NCI-H524 (cell line): ENCODE results near the gene RPL36AL.
"Not testable (repeated sequence)": the region's sequence is repeated elsewhere in the genome, so short reads cannot be mapped to it uniquely, and the experiment has no call there.

ENCODE experiments used
- DNase-seq, 2 experiments: peaks; one replicate each; lab custom pipeline; 2025; lab: John Stamatoyannopoulos, UW

Gene RPL36AL

DNA sequence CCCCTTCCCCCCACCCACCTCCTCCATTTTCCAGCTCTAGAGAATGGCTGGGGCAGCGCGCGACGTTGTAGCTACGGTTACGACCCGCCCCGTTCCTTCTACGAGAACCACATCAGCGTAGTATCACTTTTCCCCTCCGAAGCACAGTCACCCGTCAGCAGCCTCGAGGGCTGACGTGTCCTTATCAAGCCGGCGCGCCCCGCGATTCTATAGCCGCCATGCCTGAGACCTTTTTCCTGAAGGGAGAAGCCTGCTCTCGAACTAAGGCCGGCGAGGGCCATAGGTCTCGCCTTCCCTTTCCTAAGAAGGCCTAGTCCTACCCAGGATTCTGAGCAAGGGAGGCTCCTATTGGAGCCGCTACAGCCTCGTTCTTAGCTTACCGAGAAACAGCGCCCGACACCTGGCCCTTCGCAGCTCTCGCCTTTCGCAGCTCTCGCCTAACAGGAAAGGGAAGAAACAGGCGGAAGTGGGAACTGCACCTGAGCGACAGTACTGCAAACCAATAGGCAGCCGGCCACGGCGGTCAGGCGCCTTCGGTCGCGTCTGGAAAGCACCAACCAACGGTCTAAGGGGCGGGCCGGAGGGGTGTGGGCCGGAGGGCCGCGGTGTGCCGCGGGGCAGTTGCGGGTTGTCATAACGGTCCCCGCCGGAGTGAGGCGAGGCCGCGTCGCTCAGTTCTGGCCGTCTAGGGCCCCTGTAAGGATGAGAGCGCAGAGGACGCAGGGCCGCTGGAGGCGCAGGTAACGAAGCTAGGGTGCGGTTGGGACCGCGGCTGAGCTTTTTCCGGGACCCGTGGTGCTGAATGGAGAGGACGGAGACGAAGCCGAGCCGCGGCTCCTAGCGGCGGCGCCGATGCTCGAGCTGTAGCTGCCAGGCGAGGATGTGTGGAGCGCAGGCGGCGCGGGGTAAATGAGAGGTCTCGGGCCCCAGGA, at the start of gene RPL36AL, which contains the start of gene MGAT2:
TSS of gene RPL36AL (minus strand) at position 445 of the 932 bp plus-strand sequence. CDS start 1,522 bp downstream, outside the sequence.
TSS of gene MGAT2 (plus strand) at position 618 of the 932 bp plus-strand sequence. CDS start 470 bp downstream, outside the sequence.
- DNase-seq: peak; percentile 99 to 100

DNA sequence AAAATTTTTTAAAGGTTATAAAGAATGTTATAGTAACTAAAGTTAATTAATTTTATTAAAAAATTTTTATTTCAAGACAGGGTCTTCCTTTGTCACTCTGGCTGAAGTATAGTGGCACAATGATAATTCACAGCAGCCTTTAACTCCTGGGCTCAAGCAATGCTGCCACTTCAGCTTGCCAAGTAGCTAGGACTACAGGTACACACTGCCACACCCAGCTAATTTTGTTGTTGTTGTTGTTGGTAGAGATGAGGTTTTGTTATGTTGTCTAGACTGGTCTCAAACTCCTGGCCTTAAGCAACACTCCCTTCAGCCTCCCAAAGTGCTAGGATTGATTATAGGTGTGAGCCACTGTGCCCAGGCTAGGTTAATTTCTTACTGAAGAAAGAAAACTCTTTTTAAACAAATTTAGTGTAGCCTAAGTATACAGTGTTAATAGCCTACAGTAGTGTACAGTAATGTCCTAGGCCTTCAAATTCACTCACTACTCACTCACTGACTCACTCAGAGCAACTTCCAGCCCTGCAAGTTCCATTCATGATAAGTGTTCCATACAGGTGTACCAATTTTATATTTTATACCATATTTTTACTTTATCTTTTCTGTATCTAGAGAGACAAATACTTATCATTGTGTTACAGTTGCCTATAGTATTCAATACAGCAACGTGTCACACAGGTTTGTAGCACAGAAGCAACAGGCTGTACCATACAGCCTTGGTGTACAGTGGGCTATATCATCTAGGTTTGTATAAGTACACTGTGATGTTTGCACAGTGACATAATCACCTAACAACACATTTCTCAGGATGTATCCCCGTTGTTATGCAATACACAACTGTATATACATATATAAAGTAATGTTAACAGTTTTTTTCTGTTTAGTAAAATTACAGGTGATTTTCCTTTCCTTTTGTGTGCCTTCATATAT, 39.4 kb upstream of the RPL36AL start:
- no peak for DNase-seq

DNA sequence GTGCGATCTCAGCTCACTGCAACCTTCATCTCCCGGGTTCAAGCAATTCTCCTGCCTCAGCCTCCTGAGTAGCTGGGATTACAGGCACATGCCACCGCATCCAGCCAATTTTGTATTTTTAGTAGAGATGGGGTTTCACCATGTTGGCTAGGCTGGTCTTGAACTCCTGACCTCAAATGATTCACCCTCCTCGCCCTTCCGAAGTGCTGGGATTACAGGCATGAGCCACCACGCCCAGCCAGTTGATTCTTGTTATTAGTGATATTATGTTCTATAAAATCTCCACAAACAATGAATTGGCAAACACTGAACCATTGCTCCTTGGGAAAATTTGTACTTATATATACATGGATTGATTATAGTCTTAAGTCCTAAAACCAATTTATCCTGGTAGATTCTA, 37.1 kb upstream of the RPL36AL start:
- DNase-seq: not testable (repeated sequence)

DNA sequence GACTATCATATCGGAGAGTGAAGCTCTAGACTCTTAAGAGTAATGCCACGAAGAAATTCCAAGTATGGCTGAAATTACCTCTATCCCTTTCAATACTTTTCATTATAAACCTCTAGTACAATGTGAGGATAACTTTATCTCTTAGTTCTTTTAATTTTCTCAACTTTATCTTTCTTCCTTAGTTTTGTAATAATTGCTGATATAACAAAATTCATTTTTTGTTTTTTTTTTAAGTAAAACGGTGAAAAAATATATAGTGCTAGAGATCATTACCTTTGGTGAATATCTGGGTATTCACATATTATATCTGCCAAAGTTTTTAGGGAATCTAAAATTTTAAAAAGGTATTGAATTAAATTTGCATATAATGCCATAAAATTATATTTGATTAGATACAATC, 34.1 kb upstream of the RPL36AL start:
- no peak for DNase-seq

DNA sequence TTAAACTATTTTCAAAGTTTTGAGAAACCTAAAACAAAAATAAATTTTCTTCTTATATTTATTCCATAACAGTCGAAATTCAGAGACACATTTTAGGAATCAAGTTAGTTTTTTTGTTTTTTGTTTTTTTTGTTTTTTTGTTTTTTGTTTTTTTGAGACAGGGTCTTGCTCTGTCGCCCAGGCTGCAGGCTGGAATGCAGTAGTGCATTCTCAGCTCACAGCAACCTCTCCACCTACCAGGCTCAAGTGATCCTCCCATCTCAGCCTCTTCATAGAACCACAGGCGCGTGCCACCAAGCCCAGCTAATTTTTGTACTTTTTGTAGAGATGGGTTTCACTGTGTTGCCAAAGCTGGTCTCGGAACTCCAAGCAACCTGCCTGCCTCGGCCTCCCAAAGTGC, 33.1 kb upstream of the RPL36AL start:
- DNase-seq: no peak

DNA sequence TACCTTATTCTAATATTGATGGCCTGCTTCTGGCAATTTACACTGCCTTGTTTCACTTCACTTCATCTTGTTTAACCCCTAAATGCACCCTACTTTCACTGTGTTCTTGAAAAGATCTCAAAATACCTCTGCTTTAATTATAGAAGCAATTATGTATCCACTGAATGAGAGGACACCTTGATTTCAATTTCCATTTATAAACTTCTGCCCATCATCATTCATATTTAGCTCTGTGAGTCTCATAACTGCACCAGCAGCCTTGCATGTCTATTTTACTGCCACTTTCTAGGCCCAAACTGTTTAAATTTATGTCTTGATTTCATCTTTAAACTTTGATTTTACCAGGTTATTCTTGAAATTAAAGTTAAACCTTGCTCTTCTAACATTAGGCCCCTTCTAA, 21.7 kb upstream of the RPL36AL start:
- no peak for DNase-seq

DNA sequence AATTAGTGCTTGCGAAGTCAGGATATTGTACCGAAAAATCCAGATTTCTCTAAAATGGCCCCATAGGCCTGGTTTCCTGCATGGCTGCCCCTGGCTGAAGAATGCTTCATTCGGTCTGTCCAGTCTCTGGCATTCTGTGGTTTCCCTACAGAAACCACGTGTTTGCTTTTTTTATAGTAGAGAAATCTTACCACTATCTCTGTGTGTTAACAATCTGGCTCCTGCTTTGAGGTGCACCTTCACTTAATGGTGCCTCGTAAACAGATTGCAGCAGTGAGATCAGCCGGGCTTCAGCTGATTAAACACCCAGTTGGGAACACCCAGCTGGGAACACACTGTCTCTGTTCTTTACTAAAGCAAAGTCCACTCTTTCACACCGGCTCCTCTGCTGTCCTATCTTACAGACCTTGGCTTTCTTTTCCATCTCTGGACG, 21.3 kb upstream of the RPL36AL start:
- peak in 1 of 2 experiments; percentile 36 for DNase-seq

DNA sequence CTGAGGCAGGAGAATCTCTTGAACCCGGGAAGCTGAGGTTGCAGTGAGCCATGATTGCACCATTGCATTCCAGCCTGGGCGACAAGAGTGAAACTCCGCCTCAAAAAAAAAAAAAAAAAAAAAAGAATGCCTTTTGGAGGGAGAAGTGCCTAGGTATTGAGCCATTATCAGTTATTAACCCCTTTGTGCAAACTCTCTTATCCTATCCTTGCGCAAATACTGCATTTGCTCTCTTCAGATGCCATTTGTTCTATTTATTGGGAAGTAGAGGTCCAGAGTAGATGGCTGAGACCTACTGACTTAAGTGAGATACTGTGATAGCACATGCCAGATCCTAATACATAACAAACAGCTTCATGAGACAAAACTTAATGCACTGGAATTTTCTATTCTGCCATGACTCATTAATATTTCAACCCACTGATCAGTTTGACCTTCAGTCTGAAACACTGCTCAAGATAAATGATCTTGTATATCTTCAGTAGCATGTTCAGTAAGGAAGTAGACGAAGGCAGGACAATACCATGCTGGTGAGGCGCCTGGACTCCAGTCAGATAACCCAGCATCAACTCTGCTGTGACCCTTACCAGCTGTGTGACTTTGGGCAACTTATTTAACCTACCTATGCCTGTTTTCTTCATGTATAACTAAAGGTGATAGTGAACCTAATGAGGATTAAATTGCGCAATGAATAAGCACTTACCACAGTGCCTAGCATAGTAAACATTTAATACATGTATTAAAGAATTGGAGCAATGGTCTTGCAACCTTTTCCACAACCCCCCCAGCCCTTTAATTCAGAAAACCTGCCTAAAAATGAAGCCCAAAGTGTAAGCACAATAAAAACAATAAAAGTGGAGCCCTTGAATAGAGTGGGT, 20.4 kb upstream of the RPL36AL start:
- DNase-seq: no peak

DNA sequence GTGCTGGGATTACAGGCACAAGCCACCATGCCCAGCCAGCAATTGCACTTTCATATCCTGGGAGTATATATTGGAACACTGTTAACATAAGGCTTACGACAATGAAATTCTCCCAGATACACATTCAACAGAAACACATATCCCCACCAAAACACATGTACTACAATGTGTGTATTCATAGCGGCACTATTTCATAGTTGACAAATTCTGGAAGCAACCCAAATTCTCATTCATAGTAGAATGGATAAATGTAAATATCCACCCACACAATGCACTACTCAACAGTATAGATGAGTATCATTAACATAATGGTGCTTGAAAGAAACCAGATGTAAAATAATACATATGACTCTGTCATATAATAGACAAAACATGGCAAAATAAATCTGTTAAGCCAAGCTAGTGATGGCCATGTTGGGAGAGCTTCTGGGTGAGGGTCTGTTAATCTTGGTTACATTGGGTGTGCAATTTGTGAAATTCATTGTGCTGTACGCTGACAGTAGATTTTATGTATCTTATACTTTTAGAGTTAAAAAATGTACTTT, 17.2 kb upstream of the RPL36AL start:
- DNase-seq: no peak

DNA sequence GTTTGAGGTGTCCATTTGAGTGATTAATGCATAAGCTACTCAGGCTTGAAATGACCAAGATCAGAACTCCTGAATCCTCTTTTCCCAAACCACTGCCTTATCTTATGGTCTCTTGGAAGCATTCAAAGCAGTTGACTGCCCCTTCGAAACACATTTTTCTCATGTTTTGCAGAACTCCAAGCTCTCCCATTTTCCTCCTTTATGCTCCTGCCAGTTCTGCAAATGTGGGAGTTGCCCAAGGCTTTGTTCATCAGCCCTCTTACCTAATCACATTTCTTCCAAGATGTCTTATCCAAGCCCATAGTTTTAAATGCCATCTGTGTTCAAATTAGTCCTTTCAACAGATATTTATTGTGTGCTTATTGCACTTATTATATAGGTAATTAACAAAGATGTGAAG, 16.4 kb upstream of the RPL36AL start:
- DNase-seq: no peak

DNA sequence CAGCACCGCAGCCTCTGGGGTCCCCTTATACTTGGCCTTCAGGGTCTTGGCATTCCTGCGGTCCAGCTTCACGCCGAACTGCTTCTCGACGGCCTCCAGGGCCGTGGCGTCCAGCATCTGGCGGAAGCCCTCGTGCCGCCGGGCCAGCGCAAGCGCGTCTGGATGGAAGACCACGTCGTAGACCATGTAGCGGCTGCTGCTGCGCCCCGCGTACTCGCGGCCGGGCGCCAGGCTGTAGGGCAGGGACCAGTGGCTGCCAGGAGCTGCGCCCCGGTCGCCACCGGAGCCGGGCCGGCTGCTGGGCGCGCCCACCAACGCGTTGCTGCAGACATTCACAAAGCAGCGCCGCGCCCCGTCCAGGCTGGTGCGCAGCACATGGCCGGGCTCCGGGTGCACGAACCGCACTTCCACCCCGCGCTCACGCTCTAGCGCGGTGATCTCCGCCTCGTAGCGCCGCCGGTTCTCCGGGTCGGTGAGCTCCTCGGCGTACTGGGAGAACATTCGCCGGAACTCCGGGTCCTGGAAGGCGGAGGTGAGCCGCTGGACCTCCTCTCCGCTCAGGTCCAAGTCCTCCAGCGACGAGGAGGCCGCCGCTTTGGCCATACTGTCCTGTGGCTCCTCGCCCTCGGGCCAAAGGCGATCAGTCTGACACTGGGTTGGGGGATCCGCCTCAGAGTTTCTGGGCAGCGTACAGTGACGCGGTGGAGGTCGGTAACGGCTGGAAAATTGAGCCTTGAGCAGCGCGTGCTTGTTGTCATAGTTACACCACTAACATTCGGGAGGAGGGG, 14.3 kb upstream of the RPL36AL start, which contains the start of gene DNAAF2:
TSS of gene DNAAF2 (minus strand) at position 698 of the 788 bp plus-strand sequence. CDS start at position 603, 95 bp downstream.
- DNase-seq: peak; percentile 32 to 69

DNA sequence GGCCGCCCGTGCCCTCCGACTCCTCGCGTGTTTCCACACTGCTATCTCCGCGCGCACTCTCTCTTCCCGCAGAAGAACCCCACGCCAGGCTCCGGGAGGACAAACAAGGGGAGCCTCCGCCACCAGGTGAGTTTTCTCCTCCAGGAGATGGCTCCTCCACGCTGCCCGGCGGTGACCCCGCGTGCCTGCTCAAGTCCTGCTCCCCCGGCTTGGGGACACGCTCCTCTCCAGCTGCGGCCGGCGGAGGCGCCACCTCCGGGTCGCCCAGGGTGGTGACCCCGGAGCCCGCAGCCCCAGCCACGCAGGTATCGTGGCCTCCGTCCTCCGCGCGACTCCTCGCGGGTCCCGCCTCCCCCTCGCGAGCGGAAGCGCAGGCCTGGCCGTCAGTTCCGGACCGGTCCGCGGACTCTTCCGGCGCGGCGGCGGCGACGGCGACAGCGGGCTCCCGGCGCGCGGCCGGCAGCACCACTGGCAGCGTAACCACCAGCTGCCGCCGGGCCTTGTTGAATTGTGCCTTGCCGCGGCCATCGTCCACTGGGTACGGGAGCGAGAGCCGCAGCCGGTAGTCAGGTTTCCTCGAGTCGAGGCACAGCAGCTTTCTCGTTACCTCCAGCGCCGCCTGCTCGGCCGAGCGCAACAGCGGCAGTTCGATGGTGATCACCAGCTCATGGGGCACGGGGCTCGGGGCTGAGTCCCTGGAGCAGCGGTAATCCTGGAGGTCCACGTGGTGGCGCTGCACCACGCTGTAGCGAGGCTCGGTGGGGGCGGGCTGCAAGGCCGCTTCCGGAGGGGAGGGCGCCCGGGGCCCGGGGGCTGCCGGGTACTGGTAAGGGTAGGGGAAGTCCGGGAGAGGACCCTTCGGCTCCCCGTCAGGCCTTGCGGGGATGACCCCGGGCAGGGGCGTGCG, 13.5 kb upstream of the RPL36AL start:
- peak; percentile 98 to 99 for DNase-seq

DNA sequence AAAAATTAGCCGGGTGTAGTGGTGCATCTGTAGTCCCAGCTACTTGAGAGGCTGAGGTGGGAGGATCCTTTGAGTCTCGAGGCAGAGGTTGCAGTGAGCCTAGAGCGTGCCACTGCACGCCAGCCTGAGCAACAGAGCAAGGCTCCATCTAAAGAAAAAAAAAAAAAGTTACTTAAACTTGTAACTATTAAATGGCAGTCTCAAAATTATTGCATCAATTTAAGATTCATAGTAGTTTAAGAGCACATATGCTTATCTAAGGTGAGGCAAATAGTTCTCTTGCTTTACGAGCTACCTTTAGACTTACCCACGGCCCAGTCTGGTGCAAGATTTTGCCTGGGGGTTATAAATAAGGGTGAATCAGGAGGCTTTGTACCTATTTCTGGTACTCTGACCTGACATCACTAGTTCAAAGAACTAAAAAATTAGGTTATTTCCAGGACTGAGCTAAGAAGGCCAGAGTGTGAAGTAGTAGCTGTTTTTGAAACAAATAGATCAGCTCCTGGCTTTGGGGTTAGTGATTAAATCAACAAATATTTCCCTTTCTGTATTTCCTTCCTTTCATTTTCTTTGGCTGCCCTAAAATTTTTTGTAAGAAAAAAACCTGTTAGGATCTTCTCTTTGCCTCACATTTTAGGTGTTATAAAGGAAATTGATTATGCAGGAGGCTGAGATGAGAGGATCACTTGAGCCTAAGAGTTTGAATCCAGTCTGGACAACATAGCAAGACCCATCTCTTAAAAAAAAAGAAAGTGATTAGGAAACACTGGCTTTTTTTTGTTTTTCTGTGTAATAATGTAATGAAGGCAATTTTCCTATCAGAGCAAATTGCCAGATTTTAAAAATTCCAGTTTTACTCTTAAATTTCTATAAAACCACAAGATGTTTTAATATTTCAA, 3.8 kb upstream of the RPL36AL start:
- DNase-seq: no peak

DNA sequence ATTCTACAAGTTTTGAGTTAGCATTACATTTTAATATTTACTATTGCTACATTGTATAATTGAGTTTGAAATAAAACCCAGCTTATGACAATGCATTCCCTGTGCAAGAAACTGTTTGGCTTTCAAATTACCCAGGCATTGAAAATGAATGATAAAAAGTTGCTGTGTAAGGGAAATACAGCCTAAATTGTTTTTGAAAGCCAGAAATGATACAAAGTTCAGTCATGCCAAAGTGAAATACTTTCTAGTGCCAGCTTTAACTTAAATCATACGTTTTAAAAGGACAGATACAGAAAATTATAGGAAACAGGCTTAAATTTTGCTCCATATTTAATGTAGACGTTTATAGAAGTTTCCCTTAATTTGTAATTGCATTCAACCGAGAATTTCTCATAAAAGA, 3.0 kb upstream of the RPL36AL start:
- DNase-seq: no peak

DNA sequence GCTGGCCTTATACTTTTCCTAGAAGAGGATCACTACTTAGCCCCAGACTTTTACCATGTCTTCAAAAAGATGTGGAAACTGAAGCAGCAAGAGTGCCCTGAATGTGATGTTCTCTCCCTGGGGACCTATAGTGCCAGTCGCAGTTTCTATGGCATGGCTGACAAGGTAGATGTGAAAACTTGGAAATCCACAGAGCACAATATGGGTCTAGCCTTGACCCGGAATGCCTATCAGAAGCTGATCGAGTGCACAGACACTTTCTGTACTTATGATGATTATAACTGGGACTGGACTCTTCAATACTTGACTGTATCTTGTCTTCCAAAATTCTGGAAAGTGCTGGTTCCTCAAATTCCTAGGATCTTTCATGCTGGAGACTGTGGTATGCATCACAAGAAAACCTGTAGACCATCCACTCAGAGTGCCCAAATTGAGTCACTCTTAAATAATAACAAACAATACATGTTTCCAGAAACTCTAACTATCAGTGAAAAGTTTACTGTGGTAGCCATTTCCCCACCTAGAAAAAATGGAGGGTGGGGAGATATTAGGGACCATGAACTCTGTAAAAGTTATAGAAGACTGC, 1.7 kb upstream of the RPL36AL start:
- peak in 1 of 2 experiments; percentile 53 for DNase-seq

DNA sequence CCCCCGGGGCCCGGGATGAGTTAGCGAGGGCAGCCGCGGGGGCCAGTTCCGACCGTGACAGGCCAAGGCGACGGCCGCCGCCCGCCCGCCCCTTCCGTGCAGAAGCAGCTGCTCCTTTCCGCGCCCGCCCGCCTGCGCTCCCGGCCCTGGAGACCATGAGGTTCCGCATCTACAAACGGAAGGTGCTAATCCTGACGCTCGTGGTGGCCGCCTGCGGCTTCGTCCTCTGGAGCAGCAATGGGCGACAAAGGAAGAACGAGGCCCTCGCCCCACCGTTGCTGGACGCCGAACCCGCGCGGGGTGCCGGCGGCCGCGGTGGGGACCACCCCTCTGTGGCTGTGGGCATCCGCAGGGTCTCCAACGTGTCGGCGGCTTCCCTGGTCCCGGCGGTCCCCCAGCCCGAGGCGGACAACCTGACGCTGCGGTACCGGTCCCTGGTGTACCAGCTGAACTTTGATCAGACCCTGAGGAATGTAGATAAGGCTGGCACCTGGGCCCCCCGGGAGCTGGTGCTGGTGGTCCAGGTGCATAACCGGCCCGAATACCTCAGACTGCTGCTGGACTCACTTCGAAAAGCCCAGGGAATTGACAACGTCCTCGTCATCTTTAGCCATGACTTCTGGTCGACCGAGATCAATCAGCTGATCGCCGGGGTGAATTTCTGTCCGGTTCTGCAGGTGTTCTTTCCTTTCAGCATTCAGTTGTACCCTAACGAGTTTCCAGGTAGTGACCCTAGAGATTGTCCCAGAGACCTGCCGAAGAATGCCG, 872 bp upstream of the RPL36AL start:
- DNase-seq: peak; percentile 82 to 84

DNA sequence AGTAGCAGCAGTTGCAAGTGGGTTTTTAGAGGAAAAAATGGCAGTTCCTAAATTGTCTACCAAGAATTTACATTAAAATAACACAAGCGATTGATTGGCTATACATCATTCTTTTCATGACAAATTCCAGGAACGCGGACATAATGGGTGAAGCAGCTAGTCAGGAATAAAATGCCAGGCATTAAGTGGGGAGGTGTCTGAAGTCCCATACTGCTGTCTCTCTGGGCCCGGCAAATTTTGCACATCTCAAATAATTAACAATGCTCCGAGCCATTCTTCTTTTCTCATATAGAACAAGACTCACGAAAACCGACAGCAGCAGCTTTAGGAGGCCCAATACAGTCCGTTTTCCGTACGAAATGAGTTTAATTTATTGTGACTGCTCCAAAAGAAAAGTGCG, 696 bp downstream of the RPL36AL start:
- DNase-seq: no peak
